Caco-2 (cell line): ENCODE data around the gene KCNH2. TPM values are rescaled to one million over a fixed set of nuclear protein-coding genes. Genes with fewer than 3 reads are reported as not detected.

Experiments used
- BruUV-seq: library from RNA; stranded (reverse); fragments of 400-500 nt; replicated peaks from 2 replicates; lab custom pipeline; 2021; lab: Mats Ljungman, UMichigan
- CTCF ChIA-PET: fragments of 300-600 bp; sonication (Branson Sonifier 250); formaldehyde crosslinking; loops from one replicate; lab custom pipeline; 2022; ENCODE audit warnings: antibody characterized with exemption; lab: Charles Lee
- POLR2A ChIA-PET: fragments of 300-600 bp; sonication (Branson Sonifier 250); formaldehyde crosslinking; loops from one replicate; lab custom pipeline; 2022; ENCODE audit warnings: antibody characterized with exemption; lab: Charles Lee
- DNase-seq, 2 experiments: peaks; one replicate each; pipeline versions ENCODE4 v3.0.0 to v3.0.0-alpha.2; 2020 to 2022
- H3K27me3 ChIP-seq: replicated peaks from 2 replicates; pipeline ENCODE4 v1.6.0; 2011; ENCODE audit warnings: low read length; ENCODE audit not compliant: control insufficient read depth, insufficient read depth
- H3K36me3 ChIP-seq: 2 replicates; pipeline ENCODE4 v1.5.1; 2011; ENCODE audit warnings: low read length; ENCODE audit not compliant: control insufficient read depth, insufficient read depth
- H3K4me1 ChIP-seq: fragments of 250-450 bp; sonication (Bioruptor Pico); 2 replicates; pipeline ENCODE4 v1.5.1; 2020; ENCODE audit warnings: mild to moderate bottlenecking
- H3K4me3 ChIP-seq: 2 replicates; pipeline ENCODE4 v1.5.1; 2011; ENCODE audit warnings: low read depth, mild to moderate bottlenecking, control low read depth, low read length
- H3K9me3 ChIP-seq: fragments of 250-450 bp; sonication (Bioruptor Pico); 2 replicates; pipeline ENCODE4 v1.5.1; 2020; ENCODE audit warnings: mild to moderate bottlenecking, moderate library complexity
- H3K27ac Mint-ChIP-seq: one replicate; pipeline ENCODE4 v1.8.0; 2022; ENCODE audit warnings: mixed read lengths; ENCODE audit not compliant: unreplicated experiment
- H3K27me3 Mint-ChIP-seq: one replicate; pipeline ENCODE4 v1.8.0; 2022; ENCODE audit warnings: mixed read lengths; ENCODE audit not compliant: insufficient read depth, unreplicated experiment
- H3K36me3 Mint-ChIP-seq: one replicate; pipeline ENCODE4 v1.8.0; 2022; ENCODE audit warnings: mild to moderate bottlenecking, mixed read lengths; ENCODE audit not compliant: insufficient read depth, unreplicated experiment
- H3K4me1 Mint-ChIP-seq: one replicate; pipeline ENCODE4 v1.8.0; 2022; ENCODE audit warnings: low read depth, mixed read lengths; ENCODE audit not compliant: unreplicated experiment
- H3K4me3 Mint-ChIP-seq: one replicate; pipeline ENCODE4 v1.8.0; 2022; ENCODE audit warnings: mild to moderate bottlenecking, moderate library complexity, mixed read lengths; ENCODE audit not compliant: unreplicated experiment
- H3K9me3 Mint-ChIP-seq: one replicate; pipeline ENCODE4 v1.8.0; 2022; ENCODE audit warnings: mixed read lengths; ENCODE audit not compliant: unreplicated experiment
- intact Hi-C: fragments of 100-400 bp; cut with micrococcal nuclease; formaldehyde crosslinking; loops from one replicate; pipeline ENCODE4 v1.10.0; 2022; ENCODE audit not compliant: unreplicated experiment
- total RNA-seq: library from RNA; stranded (reverse); gene quantifications from 2 replicates; pipeline ENCODE4 v1.2.3, GENCODE V29; 2022
- TF ChIP-seq, protein P1 (sequence below), 2 experiments: fragments of 200-600 bp in 1 of 2; IDR thresholded peaks; 1 replicate in 1 of 2; 2 replicates in 1 of 2; pipeline versions ENCODE4 v1.5.1 to v1.8.0; 2011 to 2022; ENCODE audit warnings: antibody characterized with exemption in 1 of 2, control low read depth in 1 of 2, inconsistent platforms in 1 of 2, low read depth in 1 of 2, low read length in 1 of 2, mild to moderate bottlenecking in 1 of 2, moderate library complexity in 1 of 2; ENCODE audit not compliant: insufficient read depth in 1 of 2, severe bottlenecking in 1 of 2, unreplicated experiment in 1 of 2

KCNH2 gene
- total RNA-seq, 1 experiment from 2014 or later = 0.66 TPM

DNA sequence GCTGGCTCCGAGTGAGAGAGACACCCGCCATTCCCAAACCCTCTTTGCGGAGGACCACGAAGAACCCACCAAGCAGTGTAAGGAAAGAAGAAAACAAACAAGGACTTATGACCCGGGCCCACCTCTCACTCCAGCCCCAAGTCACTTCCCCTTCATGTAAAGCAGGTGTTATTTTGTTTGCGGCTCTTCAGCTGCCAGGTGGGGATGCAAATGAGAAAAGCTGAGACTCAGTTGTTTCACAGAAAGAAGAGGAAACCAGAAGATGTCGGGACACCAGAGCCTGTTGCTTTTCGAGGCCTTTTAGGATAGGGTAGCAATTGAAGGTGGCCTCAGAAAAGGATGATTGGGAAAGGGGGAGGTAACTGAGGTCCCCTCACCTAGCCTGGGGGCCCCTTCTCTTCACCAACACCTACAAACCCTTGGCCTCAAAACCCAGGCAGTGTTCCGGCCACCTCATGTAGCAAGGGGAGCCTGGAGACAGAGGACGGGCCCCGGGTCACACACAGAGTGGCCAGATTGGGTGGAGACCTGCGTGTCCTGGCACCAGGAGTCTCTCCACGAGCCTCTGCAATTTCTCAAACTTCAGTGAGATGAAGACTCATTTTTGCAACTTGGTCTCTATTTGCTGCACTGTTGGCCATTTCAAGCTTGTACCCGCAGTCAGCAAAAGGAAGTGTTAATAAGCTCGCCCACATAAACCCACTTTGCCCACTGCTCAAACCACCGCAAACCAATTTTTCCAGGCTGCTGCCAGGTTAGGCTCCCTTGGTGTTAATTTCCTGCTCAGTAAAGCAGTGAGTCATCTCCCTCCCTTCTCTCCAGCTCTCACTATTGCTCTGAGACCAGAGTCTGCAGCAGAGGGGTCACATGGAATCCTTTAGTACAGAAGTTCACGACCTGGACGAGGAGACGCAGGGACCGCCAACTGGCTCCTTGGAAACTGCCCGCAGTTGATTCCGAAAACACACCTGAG is 80.3 kb downstream of the KCNH2 start:
- intact Hi-C loops = loop anchor here (1.0 to 2.0 kb wide), 2 partner anchors 89 to 213 kb away; no protein-coding TSS in a partner anchor
- TF ChIP-seq, protein P1, sequence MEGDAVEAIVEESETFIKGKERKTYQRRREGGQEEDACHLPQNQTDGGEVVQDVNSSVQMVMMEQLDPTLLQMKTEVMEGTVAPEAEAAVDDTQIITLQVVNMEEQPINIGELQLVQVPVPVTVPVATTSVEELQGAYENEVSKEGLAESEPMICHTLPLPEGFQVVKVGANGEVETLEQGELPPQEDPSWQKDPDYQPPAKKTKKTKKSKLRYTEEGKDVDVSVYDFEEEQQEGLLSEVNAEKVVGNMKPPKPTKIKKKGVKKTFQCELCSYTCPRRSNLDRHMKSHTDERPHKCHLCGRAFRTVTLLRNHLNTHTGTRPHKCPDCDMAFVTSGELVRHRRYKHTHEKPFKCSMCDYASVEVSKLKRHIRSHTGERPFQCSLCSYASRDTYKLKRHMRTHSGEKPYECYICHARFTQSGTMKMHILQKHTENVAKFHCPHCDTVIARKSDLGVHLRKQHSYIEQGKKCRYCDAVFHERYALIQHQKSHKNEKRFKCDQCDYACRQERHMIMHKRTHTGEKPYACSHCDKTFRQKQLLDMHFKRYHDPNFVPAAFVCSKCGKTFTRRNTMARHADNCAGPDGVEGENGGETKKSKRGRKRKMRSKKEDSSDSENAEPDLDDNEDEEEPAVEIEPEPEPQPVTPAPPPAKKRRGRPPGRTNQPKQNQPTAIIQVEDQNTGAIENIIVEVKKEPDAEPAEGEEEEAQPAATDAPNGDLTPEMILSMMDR (IDR thresholded peaks at IDR 0.05; ENCODE audit: insufficient read depth in 1 of 2, low read depth in 1 of 2, low read length in 1 of 2, severe bottlenecking in 1 of 2, unreplicated experiment in 1 of 2) = no peak
- Histone ChIP-seq H3K9me3 (peaks cover 12% of the 10 kb centered on the region), H3K4me1 (peaks cover 11% of the 10 kb centered on the region; the same call in 1 of the 2 replicates), H3K36me3 (no peaks in the 10 kb centered on the region), H3K4me3 (no peak overlapping the region), H3K27me3 (no peaks in the 10 kb centered on the region; the same call in 1 of the 2 replicates)
- H3K4me1 Mint-ChIP-seq = peaks cover 19% of the 10 kb centered on the region
- POLR2A ChIA-PET = no interaction called here
- no peak for DNase-seq
- H3K36me3 Mint-ChIP-seq = no peaks in the 10 kb centered on the region
- no peaks in the 10 kb centered on the region for H3K9me3 Mint-ChIP-seq
- peaks cover 15% of the 10 kb centered on the region for H3K27me3 Mint-ChIP-seq
- no TSS peak for BruUV-seq
- no peak overlapping the region for H3K27ac Mint-ChIP-seq
- no peak overlapping the region for H3K4me3 Mint-ChIP-seq
- CTCF ChIA-PET = interaction anchor here (0.6 to 1.7 kb wide), 11 partner anchors 11 to 119 kb away, joined by 3 to 8 read pairs (median 4); no protein-coding TSS in a partner anchor

DNA sequence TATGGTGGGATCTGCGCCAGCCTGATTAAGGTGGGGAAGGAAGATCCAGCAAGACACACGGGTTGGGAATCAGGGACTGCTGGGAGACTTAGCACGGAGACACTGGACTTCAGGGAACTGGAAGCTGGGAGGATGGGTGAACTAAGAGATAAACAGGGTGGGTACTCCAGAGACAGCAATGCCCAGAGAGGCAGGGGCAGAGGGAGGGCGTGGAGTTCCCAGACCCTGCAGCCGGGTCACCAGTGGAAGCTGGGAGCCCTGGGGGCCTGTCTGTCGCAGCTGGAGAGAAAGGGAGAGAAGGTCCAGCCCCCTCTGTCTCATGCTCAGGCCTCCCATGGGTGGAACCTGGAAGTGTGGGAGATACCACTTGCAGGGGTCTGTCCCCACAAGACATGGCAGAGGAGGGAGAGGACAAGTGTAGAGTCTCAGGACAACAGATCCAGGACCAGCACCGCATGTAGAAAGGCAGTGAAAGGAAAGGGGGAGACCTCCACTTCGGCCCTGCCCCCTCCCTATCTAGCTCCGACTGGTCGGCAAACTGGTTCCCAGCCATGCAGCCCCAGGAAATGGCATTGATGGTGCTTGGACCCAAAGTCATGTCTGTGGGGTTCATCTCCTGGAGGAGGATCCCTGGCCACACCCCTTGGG is 81.4 kb downstream of the KCNH2 start:
- H3K27me3 Mint-ChIP-seq = peaks cover 15% of the 10 kb centered on the region
- no peak for DNase-seq
- Histone ChIP-seq H3K9me3 (peaks cover 12% of the 10 kb centered on the region), H3K36me3 (no peaks in the 10 kb centered on the region), H3K4me3 (no peak overlapping the region), H3K4me1 (peaks cover 10% of the 10 kb centered on the region; the same call in 1 of the 2 replicates), H3K27me3 (no peaks in the 10 kb centered on the region; the same call in 1 of the 2 replicates)
- no peak overlapping the region for H3K27ac Mint-ChIP-seq
- peaks cover 12% of the 10 kb centered on the region for H3K4me1 Mint-ChIP-seq
- ChIA-PET CTCF (no interaction called here), POLR2A (interaction anchor here (0.6 kb wide), 1 partner anchor 344 kb away, joined by 4 read pairs; no protein-coding TSS in a partner anchor)
- no peak overlapping the region for H3K4me3 Mint-ChIP-seq
- BruUV-seq = no TSS peak
- no peaks in the 10 kb centered on the region for H3K9me3 Mint-ChIP-seq
- intact Hi-C loops = no loop called here
- H3K36me3 Mint-ChIP-seq = no peaks in the 10 kb centered on the region
- TF ChIP-seq, protein P1 (IDR thresholded peaks at IDR 0.05; ENCODE audit: insufficient read depth in 1 of 2, low read depth in 1 of 2, low read length in 1 of 2, severe bottlenecking in 1 of 2, unreplicated experiment in 1 of 2) = no peak

DNA sequence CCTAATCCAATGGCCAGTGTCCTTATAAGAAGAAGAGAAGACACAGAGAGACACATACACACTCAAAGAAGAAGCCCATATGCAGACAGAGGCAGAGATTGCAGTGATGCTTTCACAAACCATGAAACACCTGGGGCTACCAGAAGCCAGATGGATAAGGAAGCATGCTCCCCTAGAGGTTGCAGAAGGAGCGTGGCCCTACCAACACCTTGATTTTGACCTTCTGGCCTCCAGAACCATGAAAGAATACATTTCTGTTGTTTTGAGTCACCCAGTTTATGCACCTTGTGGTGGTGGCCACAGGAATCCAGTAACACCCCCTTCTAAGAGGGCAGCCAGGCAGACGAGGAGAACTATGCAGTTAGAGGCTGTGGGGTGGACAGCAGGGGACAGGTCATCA is 82.3 kb downstream of the KCNH2 start:
- H3K36me3 Mint-ChIP-seq = no peaks in the 10 kb centered on the region
- ChIA-PET CTCF (no interaction called here), POLR2A (interaction anchor here (0.6 kb wide), 1 partner anchor 343 kb away, joined by 4 read pairs; no protein-coding TSS in a partner anchor)
- no peaks in the 10 kb centered on the region for H3K9me3 Mint-ChIP-seq
- Histone ChIP-seq H3K4me3 (no peak overlapping the region), H3K9me3 (peaks cover 12% of the 10 kb centered on the region), H3K4me1 (peaks cover 2% of the 10 kb centered on the region; the same call in 1 of the 2 replicates), H3K27me3 (no peaks in the 10 kb centered on the region; the same call in 1 of the 2 replicates), H3K36me3 (no peaks in the 10 kb centered on the region)
- TF ChIP-seq, protein P1 (IDR thresholded peaks at IDR 0.05; ENCODE audit: insufficient read depth in 1 of 2, low read depth in 1 of 2, low read length in 1 of 2, severe bottlenecking in 1 of 2, unreplicated experiment in 1 of 2) = no peak
- intact Hi-C loops = no loop called here
- H3K4me1 Mint-ChIP-seq = peaks cover 3% of the 10 kb centered on the region
- H3K4me3 Mint-ChIP-seq = no peak overlapping the region
- BruUV-seq = no TSS peak
- H3K27me3 Mint-ChIP-seq = peaks cover 15% of the 10 kb centered on the region
- DNase-seq = no peak
- no peak overlapping the region for H3K27ac Mint-ChIP-seq
